PFSK-1 (cell line): ENCODE measurements around the gene CLDN6.

ENCODE experiments used
- FOXP2 ChIP-seq: optimal IDR thresholded peaks from 2 replicates; pipeline ENCODE3; 2011; ENCODE audit warnings: borderline replicate concordance, control low read depth, inconsistent platforms; ENCODE audit not compliant: insufficient read depth; ENCODE audit errors: extremely low read length, extremely low read depth
- POLR2AphosphoS5 ChIP-seq: IDR thresholded peaks from 2 replicates; pipeline ENCODE4 v1.6.1; 2012; ENCODE audit warnings: low read depth, mild to moderate bottlenecking, control low read depth, low read length, moderate library complexity
- TAF1 ChIP-seq: IDR thresholded peaks from 2 replicates; pipeline ENCODE4 v1.6.1; 2012; ENCODE audit warnings: low read length, control low read depth, borderline replicate concordance; ENCODE audit not compliant: insufficient read depth
- TF ChIP-seq, protein P1 (sequence below), 2 experiments: IDR thresholded peaks; 2 replicates each; pipeline versions ENCODE4 v1.6.1 to v1.8.0; 2011 to 2012; ENCODE audit warnings: low read depth in 2 of 2, low read length in 2 of 2, control low read depth in 1 of 2, inconsistent platforms in 1 of 2, mild to moderate bottlenecking in 1 of 2, moderate library complexity in 1 of 2; ENCODE audit not compliant: insufficient read depth in 1 of 2

DNA sequence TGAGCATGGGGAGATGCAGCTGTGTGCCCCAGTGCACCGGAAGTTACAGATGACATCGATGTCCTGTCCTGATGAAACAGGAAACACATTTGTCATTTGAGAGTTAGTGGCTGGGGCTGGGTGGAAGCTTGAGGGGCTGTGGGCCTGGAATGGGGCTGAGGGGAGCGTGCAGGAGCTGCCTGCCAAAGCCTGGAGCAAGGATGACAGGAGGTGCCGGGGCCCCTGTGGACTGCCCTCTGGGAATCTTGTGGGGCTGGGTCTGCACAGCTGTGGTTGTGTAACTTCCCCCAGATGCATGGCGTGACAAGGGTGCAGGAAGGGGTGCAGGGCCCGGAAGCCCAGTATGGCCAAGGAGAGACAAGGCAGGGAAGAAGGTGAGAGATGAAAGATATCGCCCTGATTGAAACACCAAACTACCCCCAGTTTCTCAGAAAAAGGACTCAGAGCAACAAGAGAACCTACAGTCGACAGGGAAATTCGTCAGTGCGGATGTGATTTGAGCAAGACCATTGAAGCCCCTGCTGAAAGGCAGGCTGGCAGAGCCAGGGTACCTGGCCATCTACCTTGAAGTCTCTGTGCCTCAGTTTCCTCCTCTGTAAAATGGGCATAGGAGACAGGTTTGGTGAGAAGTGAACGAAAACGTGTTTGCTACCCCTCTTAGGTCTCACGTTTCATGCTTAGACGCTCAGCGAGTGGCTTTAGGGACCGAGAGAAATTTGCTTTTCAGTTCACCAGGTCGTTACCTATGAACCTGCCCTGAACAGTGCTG lies 37.2 kb upstream of the CLDN6 start:
- no peak for TF ChIP-seq POLR2AphosphoS5
- no peak for TF ChIP-seq TAF1
- TF ChIP-seq, protein P1, sequence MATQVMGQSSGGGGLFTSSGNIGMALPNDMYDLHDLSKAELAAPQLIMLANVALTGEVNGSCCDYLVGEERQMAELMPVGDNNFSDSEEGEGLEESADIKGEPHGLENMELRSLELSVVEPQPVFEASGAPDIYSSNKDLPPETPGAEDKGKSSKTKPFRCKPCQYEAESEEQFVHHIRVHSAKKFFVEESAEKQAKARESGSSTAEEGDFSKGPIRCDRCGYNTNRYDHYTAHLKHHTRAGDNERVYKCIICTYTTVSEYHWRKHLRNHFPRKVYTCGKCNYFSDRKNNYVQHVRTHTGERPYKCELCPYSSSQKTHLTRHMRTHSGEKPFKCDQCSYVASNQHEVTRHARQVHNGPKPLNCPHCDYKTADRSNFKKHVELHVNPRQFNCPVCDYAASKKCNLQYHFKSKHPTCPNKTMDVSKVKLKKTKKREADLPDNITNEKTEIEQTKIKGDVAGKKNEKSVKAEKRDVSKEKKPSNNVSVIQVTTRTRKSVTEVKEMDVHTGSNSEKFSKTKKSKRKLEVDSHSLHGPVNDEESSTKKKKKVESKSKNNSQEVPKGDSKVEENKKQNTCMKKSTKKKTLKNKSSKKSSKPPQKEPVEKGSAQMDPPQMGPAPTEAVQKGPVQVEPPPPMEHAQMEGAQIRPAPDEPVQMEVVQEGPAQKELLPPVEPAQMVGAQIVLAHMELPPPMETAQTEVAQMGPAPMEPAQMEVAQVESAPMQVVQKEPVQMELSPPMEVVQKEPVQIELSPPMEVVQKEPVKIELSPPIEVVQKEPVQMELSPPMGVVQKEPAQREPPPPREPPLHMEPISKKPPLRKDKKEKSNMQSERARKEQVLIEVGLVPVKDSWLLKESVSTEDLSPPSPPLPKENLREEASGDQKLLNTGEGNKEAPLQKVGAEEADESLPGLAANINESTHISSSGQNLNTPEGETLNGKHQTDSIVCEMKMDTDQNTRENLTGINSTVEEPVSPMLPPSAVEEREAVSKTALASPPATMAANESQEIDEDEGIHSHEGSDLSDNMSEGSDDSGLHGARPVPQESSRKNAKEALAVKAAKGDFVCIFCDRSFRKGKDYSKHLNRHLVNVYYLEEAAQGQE (IDR thresholded peaks at IDR 0.05; ENCODE audit: insufficient read depth in 1 of 2, low read depth in 2 of 2, low read length in 2 of 2): no peak
- no peak for TF ChIP-seq FOXP2
